PFSK-1 (cell line): ENCODE results near the gene SLFN13.

Experiments
- POLR2AphosphoS5 ChIP-seq: IDR thresholded peaks from 2 replicates; pipeline ENCODE4 v1.6.1; 2012; ENCODE audit warnings: low read depth, mild to moderate bottlenecking, control low read depth, low read length, moderate library complexity
- REST ChIP-seq, 2 experiments: IDR thresholded peaks; 2 replicates each; pipeline versions ENCODE4 v1.6.1 to v1.8.0; 2011 to 2012; ENCODE audit warnings: low read depth in 2 of 2, low read length in 2 of 2, control low read depth in 1 of 2, inconsistent platforms in 1 of 2, mild to moderate bottlenecking in 1 of 2, moderate library complexity in 1 of 2; ENCODE audit not compliant: insufficient read depth in 1 of 2
- TAF1 ChIP-seq: IDR thresholded peaks from 2 replicates; pipeline ENCODE4 v1.6.1; 2012; ENCODE audit warnings: low read length, control low read depth, borderline replicate concordance; ENCODE audit not compliant: insufficient read depth

DNA sequence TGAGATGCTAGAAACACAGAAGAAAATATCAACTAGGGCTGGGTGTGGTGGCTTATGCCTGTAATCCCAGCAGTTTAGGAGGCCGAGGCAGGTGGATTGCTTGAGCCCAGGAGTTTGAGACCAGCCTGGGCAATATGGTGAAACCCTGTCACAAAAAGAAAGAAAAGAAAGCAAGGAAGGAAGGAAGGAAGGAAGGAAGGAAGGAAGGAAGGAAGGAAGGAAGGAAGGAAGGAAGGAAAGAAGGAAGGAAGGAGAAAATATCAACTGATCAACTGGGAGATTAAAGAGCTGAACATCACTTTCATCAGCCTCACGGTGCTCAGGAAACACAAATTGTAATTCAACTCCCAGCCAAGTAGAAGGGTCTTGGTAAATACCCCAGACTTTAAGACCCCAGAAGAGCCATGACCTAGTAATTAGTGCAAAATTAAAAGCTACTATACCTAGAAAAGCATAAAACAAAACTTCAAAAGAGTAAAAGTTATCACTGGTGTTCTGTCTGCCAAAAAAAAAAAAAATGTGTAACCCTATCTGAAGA, 27.8 kb upstream of the SLFN13 start:
- TF ChIP-seq POLR2AphosphoS5 (no peak), TAF1 (no peak), REST (IDR thresholded peaks at IDR 0.05; ENCODE audit: insufficient read depth in 1 of 2, low read depth in 2 of 2, low read length in 2 of 2) (no peak)
